Breast epithelium (tissue), 3 donors: Measurements from ENCODE around the gene KLC1.

Source experiments
- CTCF ChIP-seq, 3 donors: fragments of 450-650 bp; IDR thresholded peaks; one replicate each; pipeline ENCODE4 v1.5.1; 2016 to 2017; ENCODE audit warnings: antibody characterized with exemption in 3 of 3, mild to moderate bottlenecking in 3 of 3, moderate library complexity in 3 of 3
- POLR2A ChIP-seq: fragments of 450-650 bp; IDR thresholded peaks from one replicate; pipeline ENCODE4 v1.6.1; 2016; ENCODE audit warnings: antibody characterized with exemption, mild to moderate bottlenecking, moderate library complexity
- POLR2AphosphoS5 ChIP-seq, 3 donors: sonication (generic); formaldehyde crosslinking; IDR thresholded peaks; one replicate each; pipeline ENCODE4 v1.6.1; 2017; ENCODE audit warnings: antibody characterized with exemption in 3 of 3

- no peak for TF ChIP-seq POLR2AphosphoS5 (IDR thresholded peaks at IDR 0.05)
- TF ChIP-seq CTCF (IDR thresholded peaks at IDR 0.05), result no peak
- no peak for TF ChIP-seq POLR2A
These were observed 5.0 kb upstream of the KLC1 start for GRCh38 chr14:103623883-103624482.
